Tibial artery (tissue), 4 donors: ENCODE measurements around the gene FHOD3.
"Not testable (repeated sequence)": the region's sequence is repeated elsewhere in the genome, so short reads cannot be mapped to it uniquely, and the experiment has no call there.

Source experiments
- DNase-seq, 2 donors: peaks; one replicate each; pipeline ENCODE4 v3.0.0-alpha.2; 2019
- H3K27ac ChIP-seq, 2 donors: fragments of 200-600 bp; sonication (generic) in 1 of 2; 1 replicate in 1 of 2; 2 replicates in 1 of 2; pipeline ENCODE4 v1.5.1; 2018 to 2019; ENCODE audit warnings: mild to moderate bottlenecking in 1 of 2
- H3K27me3 ChIP-seq, 2 donors: fragments of 200-600 bp; sonication (generic) in 1 of 2; one replicate each; pipeline versions ENCODE4 v1.5.1 to v1.6.0; 2016 to 2019
- H3K36me3 ChIP-seq, 3 donors: fragments of 200-600 bp; sonication (generic) in 2 of 3; one replicate each; pipeline ENCODE4 v1.5.1; 2016 to 2019; ENCODE audit warnings: mild to moderate bottlenecking in 2 of 3
- H3K4me1 ChIP-seq, 4 donors: fragments of 200-600 bp; sonication (generic) in 2 of 4; 1 replicate in 3 of 4; 2 replicates in 1 of 4; pipeline ENCODE4 v1.5.1; 2016 to 2019
- H3K4me3 ChIP-seq, 2 donors: fragments of 200-600 bp; sonication (generic) in 1 of 2; 1 replicate in 1 of 2; 2 replicates in 1 of 2; pipeline ENCODE4 v1.5.1; 2018 to 2019; ENCODE audit warnings: mild to moderate bottlenecking in 2 of 2
- H3K9me3 ChIP-seq, 3 donors: fragments of 200-600 bp; sonication (generic) in 1 of 3; one replicate each; pipeline ENCODE4 v1.5.1; 2016 to 2019
- CTCF ChIP-seq, 2 experiments: fragments of 200-600 bp in 1 of 2; fragments of 450-650 bp in 1 of 2; IDR thresholded peaks; one replicate each; pipeline ENCODE4 v1.5.1; 2017 to 2019; ENCODE audit warnings: antibody characterized with exemption in 2 of 2, mild to moderate bottlenecking in 1 of 2, moderate library complexity in 1 of 2
- intact Hi-C: fragments of 100-400 bp; cut with DNase I; formaldehyde crosslinking; loops from one replicate; pipeline ENCODE4 v1.15.0; 2023; ENCODE audit warnings: low total_unique reads

FHOD3 gene

GRCh38 chr18:36459786-36460185 is 162.3 kb downstream of the FHOD3 start:
- Histone ChIP-seq H3K27me3 (no peaks in the 10 kb centered on the region), H3K27ac (no peak overlapping the region), H3K36me3 (no peaks in the 10 kb centered on the region), H3K4me3 (no peak overlapping the region), H3K4me1 (peaks cover 0 to 34% (median 4%) of the 10 kb centered on the region in 4 donors), H3K9me3 (no peaks in the 10 kb centered on the region)
- intact Hi-C loops, result loop anchor here (10.0 kb wide), 1 partner anchor 165 kb away; the partner anchor contains the start of gene FHOD3
- TF ChIP-seq CTCF (IDR thresholded peaks at IDR 0.05), result no peak
- DNase-seq, result no peak

- no peak for TF ChIP-seq CTCF (IDR thresholded peaks at IDR 0.05)
- H3K27me3 ChIP-seq, result no peaks in the 10 kb centered on the region
- H3K4me3 ChIP-seq, result no peak overlapping the region
- no peaks in the 10 kb centered on the region for H3K9me3 ChIP-seq
- no peak for DNase-seq
- intact Hi-C loops, result loop anchor here (10.0 kb wide), 1 partner anchor 166 kb away; the partner anchor contains the start of gene FHOD3
- no peaks in the 10 kb centered on the region for H3K36me3 ChIP-seq
- peaks cover 0 to 34% (median 4%) of the 10 kb centered on the region in 4 donors for H3K4me1 ChIP-seq
- no peak overlapping the region for H3K27ac ChIP-seq
Observed at GRCh38 chr18:36460324-36460850, 162.9 kb downstream of the FHOD3 start.

GRCh38 chr18:36460854-36461253 is 163.3 kb downstream of the FHOD3 start:
- Histone ChIP-seq H3K4me1 (peaks cover 0 to 34% (median 4%) of the 10 kb centered on the region in 4 donors), H3K36me3 (no peaks in the 10 kb centered on the region), H3K27ac (peak overlapping the region in 1 of 2 donors; percentile 50), H3K4me3 (no peak overlapping the region), H3K9me3 (no peaks in the 10 kb centered on the region), H3K27me3 (no peaks in the 10 kb centered on the region)
- no peak for TF ChIP-seq CTCF (IDR thresholded peaks at IDR 0.05)
- intact Hi-C loops, result loop anchor here (10.0 kb wide), 1 partner anchor 166 kb away; the partner anchor contains the start of gene FHOD3
- no peak for DNase-seq

GRCh38 chr18:36461551-36461987 is 164.1 kb downstream of the FHOD3 start:
- Histone ChIP-seq H3K4me3 (no peak overlapping the region), H3K27me3 (no peaks in the 10 kb centered on the region), H3K4me1 (peaks cover 0 to 34% (median 4%) of the 10 kb centered on the region in 4 donors), H3K9me3 (no peaks in the 10 kb centered on the region), H3K27ac (peak overlapping the region; percentile 39 to 50), H3K36me3 (no peaks in the 10 kb centered on the region)
- intact Hi-C loops, result loop anchor here (10.0 kb wide), 1 partner anchor 167 kb away; the partner anchor contains the start of gene FHOD3
- no peak for TF ChIP-seq CTCF (IDR thresholded peaks at IDR 0.05)
- no peak for DNase-seq

GRCh38 chr18:36463516-36463915 is 166.0 kb downstream of the FHOD3 start:
- H3K27ac ChIP-seq, DNase-seq, H3K4me3 ChIP-seq, H3K9me3 ChIP-seq, H3K27me3 ChIP-seq, H3K36me3 ChIP-seq: not testable (repeated sequence)
- intact Hi-C loops, result loop anchor here (10.0 kb wide), 1 partner anchor 169 kb away; the partner anchor contains the start of gene FHOD3
- peaks cover 0 to 30% (median 3%) of the 10 kb centered on the region in 4 donors for H3K4me1 ChIP-seq

- DNase-seq, result no peak
Observed at GRCh38 chr18:36464126-36464651, 166.7 kb downstream of the FHOD3 start.

More at GRCh38 chr18:36464126-36464651, 166.7 kb downstream of the FHOD3 start:
- Histone ChIP-seq H3K4me3 (no peak overlapping the region), H3K9me3 (no peaks in the 10 kb centered on the region), H3K27me3 (no peaks in the 10 kb centered on the region), H3K27ac (no peak overlapping the region), H3K4me1 (peaks cover 0 to 28% (median 3%) of the 10 kb centered on the region in 4 donors), H3K36me3 (no peaks in the 10 kb centered on the region)
- intact Hi-C loops, result loop anchor here (10.0 kb wide), 1 partner anchor 169 kb away; the partner anchor contains the start of gene FHOD3
- no peak for TF ChIP-seq CTCF (IDR thresholded peaks at IDR 0.05)
